SIG-M5 treated with dmso at 0.1 percent for 504 hours (cell line): ENCODE results near the gene LRRC8D.
"Not testable (repeated sequence)": the region's sequence is repeated elsewhere in the genome, so short reads cannot be mapped to it uniquely, and the experiment has no call there.

Experiments
- DNase-seq: peaks from one replicate; lab custom pipeline; 2025; ENCODE audit not compliant: unreplicated experiment; lab: John Stamatoyannopoulos, UW

Gene LRRC8D

GRCh38 chr1:89955311-89956205 lies 134.7 kb downstream of the LRRC8D start:
- no peak for DNase-seq

GRCh38 chr1:89957107-89957506 lies 136.3 kb downstream of the LRRC8D start:
- no peak for DNase-seq

- no peak for DNase-seq
Measured at GRCh38 chr1:89958851-89959654, 138.2 kb downstream of the LRRC8D start.

DNA sequence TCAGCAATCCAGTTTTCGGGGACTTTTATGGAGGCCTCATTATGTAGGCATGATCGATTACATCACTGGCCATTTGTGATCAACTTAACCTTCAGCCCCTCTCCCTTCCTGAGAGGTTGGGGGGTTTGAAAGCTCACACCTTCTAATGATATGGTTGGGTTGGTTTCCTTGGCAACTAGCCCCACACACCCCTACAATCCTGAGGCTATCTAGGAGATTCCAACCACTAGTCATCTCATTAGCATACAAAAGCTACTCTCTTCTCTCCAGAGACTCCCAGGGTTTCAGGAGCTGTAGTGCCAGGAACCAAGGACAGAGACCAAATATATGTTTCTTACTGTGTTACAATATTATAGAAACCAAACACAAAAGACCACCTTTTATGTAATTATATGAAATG lies 138.9 kb downstream of the LRRC8D start:
- no peak for DNase-seq

GRCh38 chr1:89962024-89962741 lies 141.4 kb downstream of the LRRC8D start:
- no peak for DNase-seq

DNA sequence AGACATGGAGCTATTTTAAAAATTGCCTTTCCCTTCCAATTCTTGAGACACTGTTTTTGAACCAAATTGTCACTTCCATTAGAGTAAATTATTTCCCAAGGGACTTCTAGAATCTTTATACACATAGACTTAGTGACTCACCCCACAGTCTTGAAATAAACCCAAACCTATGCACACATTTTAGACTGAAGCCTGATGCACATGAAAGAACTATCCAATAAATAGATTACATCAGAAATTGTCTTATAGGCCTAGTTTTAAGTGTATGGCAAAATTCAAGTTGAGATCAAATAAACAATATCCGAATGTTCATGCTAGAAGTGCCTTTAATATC lies 141.9 kb downstream of the LRRC8D start:
- no peak for DNase-seq

GRCh38 chr1:89965193-89965768 lies 144.4 kb downstream of the LRRC8D start:
- DNase-seq: no peak

- DNase-seq: no peak
Measured at GRCh38 chr1:89966656-89967055, 145.8 kb downstream of the LRRC8D start.

- DNase-seq: no peak
Measured at GRCh38 chr1:89971600-89971999, 150.8 kb downstream of the LRRC8D start.

- no peak for DNase-seq
Measured at GRCh38 chr1:89972024-89972423, 151.2 kb downstream of the LRRC8D start.

GRCh38 chr1:89973471-89974127 lies 152.8 kb downstream of the LRRC8D start:
- no peak for DNase-seq

GRCh38 chr1:89974256-89974655 lies 153.4 kb downstream of the LRRC8D start:
- no peak for DNase-seq

- DNase-seq: no peak
Measured at GRCh38 chr1:89974696-89975470, 154.1 kb downstream of the LRRC8D start.

GRCh38 chr1:89975540-89976125 lies 154.8 kb downstream of the LRRC8D start:
- peak; percentile 66 for DNase-seq

DNA sequence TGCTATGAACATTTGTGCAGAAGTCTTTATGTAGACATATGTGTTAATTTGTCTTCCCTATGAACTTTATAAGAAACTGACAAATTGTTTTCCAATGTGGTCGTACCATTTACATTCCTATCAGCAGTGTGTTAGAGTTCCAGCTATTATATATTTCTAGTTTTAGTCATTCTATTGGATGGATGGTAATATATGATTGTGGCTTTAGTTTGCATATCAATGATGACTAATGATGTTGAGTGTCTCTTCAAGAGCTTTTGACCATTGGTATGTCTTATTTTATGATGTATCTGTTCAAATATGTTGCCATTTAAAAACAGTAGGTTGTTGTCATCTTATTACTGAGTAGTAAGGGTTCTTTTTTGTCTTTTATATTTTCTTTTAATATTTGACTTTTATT lies 157.9 kb downstream of the LRRC8D start:
- DNase-seq: no peak

GRCh38 chr1:89980605-89981004 lies 159.8 kb downstream of the LRRC8D start:
- DNase-seq: no peak

- not testable (repeated sequence) for DNase-seq
Measured at GRCh38 chr1:89982846-89983245, 162.0 kb downstream of the LRRC8D start.

- DNase-seq: not testable (repeated sequence)
Measured at GRCh38 chr1:89984564-89985116, 163.8 kb downstream of the LRRC8D start.

- no peak for DNase-seq
Measured at GRCh38 chr1:89986020-89986419, 165.2 kb downstream of the LRRC8D start.
